OCI-LY1 (cell line): Measurements from ENCODE around the gene TOR1A.
A peak's percentile ranks its signal among the peaks of the same experiment; 100 is the strongest.

Experiments
- H2AFZ ChIP-seq: fragments of 200-600 bp; sonication (generic), shearing (Covaris generic); 2 replicates; pipeline ENCODE4 v1.6.0; 2014; ENCODE audit warnings: antibody characterized with exemption, mild to moderate bottlenecking, low read length
- H3F3A ChIP-seq: fragments of 200-600 bp; sonication (generic), shearing (Covaris generic); 2 replicates; pipeline ENCODE4 v1.6.0; 2014; ENCODE audit warnings: mild to moderate bottlenecking, antibody characterized with exemption, low read length, moderate library complexity; ENCODE audit not compliant: insufficient read depth
- H3K27ac ChIP-seq: fragments of 200-600 bp; sonication (generic); 2 replicates; pipeline ENCODE4 v1.5.1; 2014; ENCODE audit warnings: low read length, mixed run types, mild to moderate bottlenecking, low read depth; ENCODE audit not compliant: poor library complexity, severe bottlenecking
- H3K27me3 ChIP-seq: fragments of 200-600 bp; sonication (generic); 2 replicates; pipeline ENCODE4 v1.6.0; 2014; ENCODE audit warnings: antibody characterized with exemption, mild to moderate bottlenecking, low read length, moderate library complexity; ENCODE audit not compliant: insufficient read depth
- H3K36me3 ChIP-seq: fragments of 200-600 bp; sonication (generic); 2 replicates; pipeline ENCODE4 v1.6.1; 2014; ENCODE audit warnings: mild to moderate bottlenecking, antibody characterized with exemption, low read length, moderate library complexity, mixed read lengths; ENCODE audit not compliant: insufficient read depth
- H3K4me1 ChIP-seq: fragments of 200-600 bp; sonication (generic); 2 replicates; pipeline ENCODE4 v1.5.1; 2014; ENCODE audit warnings: mild to moderate bottlenecking, low read length, moderate library complexity; ENCODE audit not compliant: insufficient read depth, severe bottlenecking
- H3K4me2 ChIP-seq: fragments of 200-600 bp; sonication (generic), shearing (Covaris generic); 2 replicates; pipeline ENCODE4 v1.6.1; 2014; ENCODE audit warnings: low read length
- H3K4me3 ChIP-seq: fragments of 200-600 bp; sonication (generic); 2 replicates; pipeline ENCODE4 v1.5.1; 2014; ENCODE audit warnings: low read length, low read depth, mild to moderate bottlenecking, mixed read lengths; ENCODE audit not compliant: poor library complexity, severe bottlenecking
- H3K79me2 ChIP-seq: fragments of 200-600 bp; shearing (Covaris generic); 2 replicates; pipeline ENCODE4 v1.6.1; 2016; ENCODE audit warnings: mixed run types, low read length, mixed read lengths; ENCODE audit not compliant: insufficient read depth
- H3K9ac ChIP-seq: fragments of 200-600 bp; sonication (generic), shearing (Covaris generic); 2 replicates; pipeline ENCODE4 v1.6.1; 2014; ENCODE audit warnings: mild to moderate bottlenecking, low read length, mixed read lengths
- H3K9me2 ChIP-seq: fragments of 200-600 bp; sonication (generic), shearing (Covaris generic); 2 replicates; pipeline ENCODE4 v1.6.1; 2014; ENCODE audit warnings: low read depth, mild to moderate bottlenecking, low read length, mixed read lengths
- H3K9me3 ChIP-seq: fragments of 200-600 bp; shearing (Covaris generic); 2 replicates; pipeline ENCODE4 v1.6.1; 2014; ENCODE audit warnings: low read length, mixed read lengths
- H4K20me1 ChIP-seq: fragments of 200-600 bp; sonication (generic), shearing (Covaris generic); 2 replicates; pipeline ENCODE4 v1.6.0; 2016; ENCODE audit warnings: mild to moderate bottlenecking, low read length; ENCODE audit not compliant: insufficient read depth
- CTCF ChIP-seq: fragments of 200-600 bp; sonication (generic), shearing (Covaris generic); IDR thresholded peaks from 2 replicates; pipeline ENCODE4 v1.5.1; 2017; ENCODE audit warnings: mild to moderate bottlenecking, antibody characterized with exemption, low read length, moderate library complexity, mixed read lengths
- EZH2 ChIP-seq: fragments of 200-600 bp; sonication (generic), shearing (Covaris generic); IDR thresholded peaks from 2 replicates; pipeline ENCODE4 v1.8.0; 2017; ENCODE audit warnings: borderline replicate concordance, mixed run types, mild to moderate bottlenecking, antibody characterized with exemption, low read length, moderate library complexity, mixed read lengths

The TOR1A gene

GRCh38 chr9:129835860-129836223 lies 11.9 kb upstream of the TOR1A start:
- Histone ChIP-seq H3K27ac (no peak overlapping the region), H3K9me2 (no peaks in the 10 kb centered on the region), H3K4me3 (peak overlapping the region; percentile 98), H3F3A (no peaks in the 10 kb centered on the region), H3K4me1 (peaks cover 44% of the 10 kb centered on the region), H3K36me3 (peaks cover 35% of the 10 kb centered on the region), H3K79me2 (peaks cover 10% of the 10 kb centered on the region), H3K9me3 (no peaks in the 10 kb centered on the region), H3K9ac (peak overlapping the region; percentile 75), H2AFZ (no peak overlapping the region), H3K27me3 (no peaks in the 10 kb centered on the region), H4K20me1 (no peaks in the 10 kb centered on the region), H3K4me2 (peak overlapping the region; percentile 84)
- no peak for TF ChIP-seq EZH2
- TF ChIP-seq CTCF = no peak

GRCh38 chr9:129835128-129835859 lies 11.4 kb upstream of the TOR1A start, which contains the start of the genes C9orf78 and USP20:
TSS of gene C9orf78 (minus strand) at chr9:129835275. CDS start at chr9:129835221, 54 bp downstream.
TSS of gene USP20 (plus strand) at chr9:129835458. CDS start at chr9:129852556, 17,098 bp downstream.
- Histone ChIP-seq H3K27me3 (no peaks in the 10 kb centered on the region), H4K20me1 (no peaks in the 10 kb centered on the region), H3K4me2 (peak within 1 kb of the TSS; percentile 92), H3F3A (no peaks in the 10 kb centered on the region), H3K27ac (peak within 1 kb of the TSS; percentile 57), H3K4me3 (peak within 1 kb of the TSS; percentile 98), H3K79me2 (peaks cover 10% of the 10 kb centered on the region), H3K9me3 (no peaks in the 10 kb centered on the region), H2AFZ (peak within 1 kb of the TSS; percentile 80; the same call in 1 of the 2 replicates), H3K9me2 (no peaks in the 10 kb centered on the region), H3K36me3 (peaks cover 40% of the 10 kb centered on the region), H3K9ac (peak within 1 kb of the TSS; percentile 93), H3K4me1 (peaks cover 42% of the 10 kb centered on the region)
- TF ChIP-seq CTCF = no peak
- no peak for TF ChIP-seq EZH2

- H3K9me3 ChIP-seq = no peaks in the 10 kb centered on the region
- peaks cover 35% of the 10 kb centered on the region for H3K4me1 ChIP-seq
- H2AFZ ChIP-seq = peak overlapping the region; percentile 80; the same call in 1 of the 2 replicates
- no peaks in the 10 kb centered on the region for H4K20me1 ChIP-seq
- H3K9me2 ChIP-seq = no peaks in the 10 kb centered on the region
- peak overlapping the region; percentile 98 for H3K4me3 ChIP-seq
- peak overlapping the region; percentile 57 for H3K27ac ChIP-seq
- H3K4me2 ChIP-seq = peak overlapping the region; percentile 92
- no peaks in the 10 kb centered on the region for H3F3A ChIP-seq
- peaks cover 47% of the 10 kb centered on the region for H3K36me3 ChIP-seq
- no peak for TF ChIP-seq CTCF
- peaks cover 10% of the 10 kb centered on the region for H3K79me2 ChIP-seq
- H3K9ac ChIP-seq = peak overlapping the region; percentile 93
- no peaks in the 10 kb centered on the region for H3K27me3 ChIP-seq
Observed at GRCh38 chr9:129834489-129835127, 10.7 kb upstream of the TOR1A start.
